COR-L47 (cell line): ENCODE data around the gene SNTG2.
"Not testable (repeated sequence)": the region's sequence is repeated elsewhere in the genome, so short reads cannot be mapped to it uniquely, and the experiment has no call there.

ENCODE experiments used
- DNase-seq: peaks from one replicate; lab custom pipeline; 2025; lab: John Stamatoyannopoulos, UW

The SNTG2 gene

DNA sequence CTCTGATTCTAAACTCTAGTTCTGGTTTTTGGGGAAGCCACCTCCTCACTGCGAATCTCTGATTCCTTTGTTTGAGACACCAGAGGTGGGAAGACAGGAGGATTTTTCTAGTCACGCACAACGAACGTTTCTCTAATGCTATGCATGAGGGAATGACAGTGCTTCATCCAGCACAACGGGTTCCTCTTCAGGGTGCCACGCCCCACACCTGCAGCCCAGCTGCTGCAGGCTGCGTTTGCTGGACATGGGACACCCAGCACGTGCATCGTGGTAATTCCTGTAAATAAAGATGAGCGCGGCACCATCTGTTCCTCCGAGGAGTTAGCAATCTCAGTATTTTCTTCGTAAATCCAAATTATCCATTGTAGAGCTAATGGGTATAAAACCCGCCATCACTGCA lies 425.1 kb downstream of the SNTG2 start:
- DNase-seq, result no peak

DNA sequence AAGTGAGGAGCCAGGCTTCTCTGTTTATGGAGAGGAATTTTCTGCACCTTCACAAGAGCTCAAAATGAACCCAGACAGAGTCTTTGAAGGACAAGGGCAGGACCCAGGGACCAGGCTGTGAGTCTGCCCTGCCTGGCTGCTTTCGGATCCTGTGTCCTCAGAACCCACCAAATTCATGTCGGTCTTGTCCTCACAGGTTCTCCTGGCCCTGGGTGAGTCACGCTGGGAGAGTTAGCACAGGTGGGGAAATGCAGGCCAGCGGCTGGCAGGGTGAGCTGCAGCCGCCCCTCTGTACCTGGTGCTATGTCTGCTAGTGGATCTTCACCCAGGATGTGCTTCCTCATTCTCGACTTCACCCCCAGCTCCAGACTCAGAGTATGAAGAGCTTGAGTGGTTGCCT lies 426.8 kb downstream of the SNTG2 start:
- DNase-seq, result no peak

DNA sequence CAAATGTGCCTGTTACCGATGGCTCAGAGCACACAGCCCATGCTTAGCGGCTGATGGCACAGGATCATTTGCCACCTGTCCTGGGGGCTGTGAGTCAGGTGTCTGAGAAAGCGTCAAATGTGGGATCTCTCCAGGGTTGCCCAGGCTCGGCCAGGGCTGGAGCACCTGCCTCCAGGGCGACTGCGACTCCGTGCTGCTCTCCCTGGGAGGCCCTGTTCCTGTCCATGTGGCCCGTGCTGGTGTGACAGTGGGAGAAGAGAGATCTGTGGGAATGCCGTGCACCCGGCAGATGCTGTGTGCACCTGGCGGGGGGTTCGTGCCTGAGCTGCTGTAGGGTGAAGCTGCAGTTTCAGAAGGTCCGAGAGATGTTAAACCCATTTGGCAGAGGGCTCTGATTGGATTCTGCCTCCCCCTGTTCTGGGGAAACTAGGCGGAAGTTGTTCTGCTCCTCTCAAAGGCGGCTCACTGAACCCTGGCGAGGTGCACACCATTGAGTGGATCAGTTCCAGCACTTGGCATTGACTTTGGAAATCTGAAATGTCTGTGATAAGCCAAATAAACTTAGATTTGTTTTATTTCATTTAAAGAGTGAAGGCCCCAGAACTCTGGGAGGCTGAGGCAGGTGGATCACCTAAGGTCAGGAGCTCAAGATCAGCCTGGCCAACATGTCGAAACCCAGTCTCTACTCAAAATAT lies 428.0 kb downstream of the SNTG2 start:
- no peak for DNase-seq

DNA sequence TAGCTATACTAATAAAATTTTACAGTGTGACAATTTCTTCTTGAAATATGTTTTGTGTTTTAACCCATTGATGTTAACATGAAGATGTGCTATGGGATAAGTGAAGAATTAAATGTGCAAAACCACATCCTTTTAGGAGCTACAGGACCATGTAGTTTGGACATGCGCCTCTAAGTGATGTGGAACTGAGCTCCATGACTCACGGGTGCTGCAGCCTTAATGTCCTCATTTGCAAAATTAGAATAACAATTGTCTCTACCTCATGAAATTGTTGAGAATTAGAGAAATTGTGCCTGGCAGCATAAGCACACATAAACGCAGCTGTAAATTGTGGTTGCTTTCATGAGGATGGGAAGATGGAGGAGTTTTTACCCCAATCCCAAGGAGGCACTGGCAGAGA lies 431.0 kb downstream of the SNTG2 start:
- no peak for DNase-seq

DNA sequence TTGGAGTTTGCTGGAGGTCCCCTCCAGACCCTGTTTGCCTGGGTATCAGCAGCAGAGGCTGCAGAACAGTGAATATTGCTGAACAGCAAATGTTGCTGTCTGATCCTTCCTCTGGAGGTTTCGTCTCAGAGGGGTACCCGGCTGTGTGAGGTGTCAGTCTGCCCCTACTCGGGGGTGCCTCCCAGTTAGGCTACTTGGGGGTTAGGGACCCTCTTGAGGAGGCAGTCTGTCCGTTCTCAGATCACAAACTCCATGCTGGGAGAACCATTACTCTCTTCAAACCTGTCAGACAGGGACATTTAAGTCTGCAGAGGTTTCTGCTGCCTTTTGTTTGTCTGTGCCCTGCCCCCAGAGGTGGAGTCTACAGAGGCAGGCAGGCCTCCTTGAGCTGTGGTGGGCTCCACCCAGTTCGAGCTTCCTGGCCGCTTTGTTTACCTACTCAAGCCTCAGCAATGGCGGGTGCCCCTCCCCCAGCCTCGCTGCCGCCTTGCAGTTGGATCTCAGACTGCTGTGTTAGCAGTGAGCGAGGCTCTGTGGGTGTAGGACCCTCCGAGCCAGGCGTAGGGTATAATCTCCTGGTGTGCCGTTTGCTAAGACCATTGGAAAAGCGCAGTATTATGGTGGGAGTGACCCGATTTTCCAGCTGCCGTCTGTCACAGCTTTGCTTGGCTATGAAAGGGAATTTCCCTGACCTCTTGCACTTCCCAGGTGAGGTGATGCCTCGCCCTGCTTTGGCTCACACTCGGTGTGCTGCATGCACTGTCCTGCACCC lies 437.5 kb downstream of the SNTG2 start:
- not testable (repeated sequence) for DNase-seq

- DNase-seq, result not testable (repeated sequence)
Measured at GRCh38 chr2:1390118-1390517, 439.5 kb downstream of the SNTG2 start.

- DNase-seq, result no peak
Measured at GRCh38 chr2:1393321-1393720, 442.7 kb downstream of the SNTG2 start.

DNA sequence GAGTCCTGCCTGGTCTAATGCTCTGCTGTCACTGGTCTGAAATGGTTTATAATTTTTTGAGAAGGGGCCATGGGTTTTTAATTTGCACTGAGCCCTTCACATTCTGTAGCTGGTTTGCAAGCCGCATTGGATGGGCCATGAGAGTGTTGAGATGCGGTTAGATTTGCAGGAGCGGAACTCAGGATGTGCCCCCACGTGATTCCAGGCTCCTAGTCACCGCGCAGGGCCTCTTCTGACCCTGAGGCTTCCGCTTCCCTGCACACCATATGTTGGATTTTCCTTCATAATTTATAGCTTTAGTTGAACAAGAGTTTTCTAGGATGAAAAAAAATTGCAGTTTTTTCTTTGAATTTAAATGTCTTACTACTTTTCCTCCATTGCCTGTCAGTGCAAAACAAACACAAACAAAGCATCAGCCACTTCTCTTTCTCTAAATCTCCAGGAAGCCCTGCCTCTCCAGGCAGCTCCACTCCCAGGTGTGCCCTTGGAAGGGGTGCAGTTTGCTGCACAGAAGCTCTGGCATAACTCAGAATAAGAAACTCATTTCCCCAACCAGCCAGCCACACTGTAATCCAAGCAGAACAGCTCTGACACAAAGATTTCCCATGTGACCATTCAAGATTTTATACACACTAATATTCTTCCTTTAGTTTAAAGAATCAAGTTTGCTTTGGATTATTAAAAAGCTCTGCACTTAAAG lies 444.2 kb downstream of the SNTG2 start:
- DNase-seq, result no peak

DNA sequence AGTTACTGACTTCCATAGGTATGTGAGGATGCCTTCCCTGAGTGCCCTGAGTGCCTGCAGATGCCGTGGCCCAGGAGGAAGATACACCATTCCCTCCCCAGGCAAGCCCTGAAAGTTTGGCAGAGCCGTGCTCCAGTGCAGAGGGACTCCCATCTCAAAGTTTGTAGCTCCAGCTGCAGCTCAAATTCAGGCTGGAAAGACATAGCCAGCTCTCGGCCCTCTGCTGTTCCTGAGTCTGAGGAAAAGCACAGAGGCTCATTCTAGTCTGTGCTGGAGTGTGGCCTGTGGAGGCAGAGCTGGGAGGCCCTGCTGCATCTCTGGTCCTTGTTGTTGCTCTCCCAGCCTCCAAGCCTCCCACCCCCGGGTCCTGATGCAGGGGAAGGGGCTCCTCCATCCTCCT lies 446.7 kb downstream of the SNTG2 start:
- no peak for DNase-seq

GRCh38 chr2:1398191-1398590 lies 447.5 kb downstream of the SNTG2 start:
- no peak for DNase-seq

DNA sequence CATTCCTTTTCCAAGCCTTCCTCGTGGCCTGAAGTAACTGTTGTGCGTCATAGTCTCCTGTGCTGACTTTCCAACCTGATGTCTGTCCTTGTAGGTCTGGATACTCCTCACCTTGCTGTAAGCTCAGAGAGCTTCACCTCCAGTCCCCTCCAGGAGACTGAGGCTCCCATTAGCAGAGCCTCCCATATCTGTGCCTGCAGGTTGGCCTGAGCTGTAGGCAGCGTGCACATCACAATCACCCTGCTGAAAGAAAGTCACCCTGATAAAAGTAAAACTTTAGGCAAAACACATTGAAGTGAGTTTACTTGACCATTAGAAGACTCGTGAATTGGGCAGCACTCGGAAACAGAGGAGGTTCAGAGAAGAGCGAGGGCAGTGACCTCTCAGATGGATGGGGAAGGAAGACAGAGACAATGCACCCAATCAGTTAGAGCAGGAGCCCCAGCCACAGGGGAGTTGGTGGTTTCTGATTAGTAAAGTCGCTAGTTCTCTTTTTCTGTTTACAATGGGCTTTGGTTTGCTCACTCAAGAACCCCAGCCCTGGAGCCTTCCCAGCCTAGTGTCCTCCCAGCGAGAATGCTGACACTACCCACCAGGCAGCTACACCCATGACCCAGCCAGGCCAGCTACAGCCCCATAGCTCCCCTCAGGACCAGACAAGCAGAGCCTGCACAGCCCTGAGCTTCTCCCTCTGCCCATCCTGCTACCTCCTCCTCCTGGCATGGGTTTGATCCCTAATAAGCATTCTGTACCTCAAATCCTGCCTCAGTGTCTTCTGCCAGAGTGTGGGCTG lies 450.5 kb downstream of the SNTG2 start:
- DNase-seq, result no peak

GRCh38 chr2:1402064-1402463 lies 451.4 kb downstream of the SNTG2 start:
- DNase-seq, result no peak

DNA sequence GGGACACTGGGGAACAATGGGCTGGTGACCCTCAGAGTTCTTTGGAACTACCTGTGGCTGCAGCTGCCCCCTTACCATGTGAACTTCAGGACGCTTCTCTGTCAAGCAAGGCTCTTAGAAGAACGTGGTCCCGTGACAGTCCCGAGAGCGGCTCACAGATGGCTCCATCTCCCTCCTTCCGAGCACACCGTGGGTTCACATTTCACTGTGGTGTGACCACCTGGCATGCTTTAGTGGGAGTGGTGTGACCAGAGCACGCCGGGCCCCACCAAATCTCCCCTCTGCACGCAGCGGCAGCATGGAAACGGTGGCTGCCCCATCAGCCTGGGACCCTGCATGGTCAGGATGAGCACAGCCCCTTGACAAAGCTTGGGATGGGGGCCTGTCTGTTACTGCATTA lies 452.9 kb downstream of the SNTG2 start:
- no peak for DNase-seq

GRCh38 chr2:1405124-1405523 lies 454.5 kb downstream of the SNTG2 start:
- DNase-seq, result no peak

DNA sequence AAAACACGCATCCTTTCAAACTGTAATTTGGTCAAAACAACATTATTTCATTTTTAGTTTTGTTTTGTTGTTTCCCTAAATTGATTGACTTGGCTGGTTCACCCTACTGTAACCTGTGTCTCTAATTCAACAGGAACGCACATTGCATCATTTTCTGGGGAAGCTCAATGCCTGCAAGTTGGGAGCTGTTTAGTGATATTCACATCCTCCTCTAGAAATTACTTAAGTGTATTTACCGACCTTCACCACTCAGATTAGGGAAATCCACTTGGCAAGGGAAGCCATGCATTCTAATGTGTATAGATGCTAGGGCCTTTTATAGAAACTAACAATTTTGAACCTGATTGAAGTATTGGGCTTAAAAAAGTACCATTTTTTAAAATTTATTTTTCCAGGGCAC lies 455.3 kb downstream of the SNTG2 start:
- no peak for DNase-seq

GRCh38 chr2:1406434-1406833 lies 455.8 kb downstream of the SNTG2 start:
- no peak for DNase-seq

DNA sequence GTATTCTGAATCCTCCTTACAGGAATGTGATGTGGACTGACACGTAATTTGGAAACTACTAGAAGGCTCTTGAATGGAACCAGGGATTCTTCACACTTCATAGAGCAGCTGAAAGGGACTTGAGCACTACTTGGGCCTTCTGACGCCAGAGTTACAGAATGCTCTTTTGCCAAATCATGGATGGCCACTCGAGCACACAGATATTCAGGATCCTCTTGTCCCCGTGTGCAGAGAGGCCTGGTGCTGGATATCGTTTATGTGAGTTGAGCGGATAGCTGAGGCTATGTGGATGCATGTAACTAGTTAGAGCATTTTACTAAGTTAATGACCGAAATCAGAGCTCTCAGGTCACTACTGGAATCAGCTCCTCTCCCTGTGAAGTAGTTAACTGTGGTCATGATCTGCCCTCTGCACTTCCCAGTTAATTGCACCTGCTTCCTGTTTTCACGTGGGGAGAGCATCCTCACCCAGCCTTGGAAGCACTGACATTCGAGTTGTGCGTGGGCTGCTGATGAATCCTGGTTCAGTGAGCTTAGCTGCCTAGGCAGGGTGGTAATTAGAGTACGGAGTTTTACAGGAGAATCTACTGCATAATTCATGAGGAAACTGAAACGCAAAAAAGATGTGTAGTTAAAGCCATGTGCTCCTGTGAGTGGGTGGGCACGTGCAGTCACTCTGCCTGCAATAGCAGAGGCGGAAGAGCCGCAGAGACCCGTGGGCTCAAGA lies 457.5 kb downstream of the SNTG2 start:
- peak; percentile 14 for DNase-seq

DNA sequence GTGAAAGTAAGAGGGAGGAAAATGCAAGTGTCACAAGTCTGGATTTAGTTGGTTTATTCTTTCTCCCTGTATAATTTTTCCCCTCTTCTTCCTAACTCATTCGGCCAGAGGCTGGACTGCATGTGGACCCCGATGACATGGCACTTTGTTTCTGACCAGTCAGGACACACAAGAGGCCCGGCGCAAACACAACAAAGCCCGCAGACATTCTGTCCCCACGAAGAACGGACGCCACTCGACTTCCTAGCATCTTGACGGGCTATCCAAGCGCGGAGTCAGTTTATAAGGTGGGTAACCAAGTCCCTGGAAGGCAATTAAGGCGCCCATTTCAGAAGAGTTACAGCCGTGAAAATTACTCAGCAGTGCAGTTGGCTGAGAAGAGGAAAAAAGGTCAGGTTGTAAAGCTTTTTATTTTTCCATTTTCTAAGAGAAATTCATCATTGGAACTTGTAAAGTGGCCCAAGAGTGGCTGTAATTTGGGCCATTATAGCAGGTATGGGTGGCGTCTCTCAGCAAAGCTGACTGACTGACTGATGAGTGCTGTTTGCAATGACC lies 462.6 kb downstream of the SNTG2 start, which contains the start of gene TPO:
TPO (plus strand) TSS at position 308 of the 555 bp plus-strand sequence. CDS start 946 bp downstream, outside the sequence.
- no peak for DNase-seq

- no peak for DNase-seq
Measured at GRCh38 chr2:1414121-1414520, 463.5 kb downstream of the SNTG2 start.

GRCh38 chr2:1414901-1415300 lies 464.3 kb downstream of the SNTG2 start:
- DNase-seq, result not testable (repeated sequence)

GRCh38 chr2:1415501-1415900 lies 464.9 kb downstream of the SNTG2 start:
- DNase-seq, result no peak
